K562 (cell line): ENCODE results near the gene NSUN2. TPM values are rescaled to one million over a fixed set of nuclear protein-coding genes. Genes with fewer than 3 reads are reported as not detected.
A peak's percentile ranks its signal among the peaks of the same experiment; 100 is the strongest.

ENCODE experiments used
- ATAC-seq: fragments of 200-7000 bp; cut with Tn5 transposase; 3 replicates; pipeline ENCODE4 v1.9.1; 2020; ENCODE audit warnings: moderate library complexity
- BruUV-seq: library from RNA; stranded (reverse); fragments of 400-500 nt; replicated peaks from 2 replicates; lab custom pipeline; 2021; lab: Mats Ljungman, UMichigan
- CTCF ChIA-PET: fragments of 300-600 bp; formaldehyde crosslinking; extraction: SDS; loops from one replicate; lab custom pipeline; 2021; ENCODE audit warnings: low intra/inter-chr PET ratio; lab: Yijun Ruan, JAX
- POLR2A ChIA-PET: fragments of 300-600, 350-650 bp; sonication (Branson Sonifier 250); formaldehyde crosslinking; extraction: SDS; loops from one replicate; lab custom pipeline; 2021; ENCODE audit warnings: antibody characterized with exemption, inconsistent platforms; lab: Yijun Ruan, JAX
- DNase-seq, 4 experiments: peaks; one replicate each; pipeline versions ENCODE4 v3.0.0 to v3.0.0-alpha.2; 2011 to 2018; ENCODE audit warnings: low spot score in 3 of 4, mixed read lengths in 3 of 4; ENCODE audit errors: extremely low read depth in 1 of 4
- FAIRE-seq: peaks from 2 replicates; lab custom pipeline; 2011; peaks lifted over from hg19 to GRCh38; lab: Jason Lieb, UNC
- H2AFZ ChIP-seq: 2 replicates; pipeline ENCODE4 v1.6.0; 2011; ENCODE audit warnings: low read depth, low read length, control low read depth, inconsistent platforms
- H3K27ac ChIP-seq: fragments of 200-600 bp; 3 replicates; pipeline ENCODE4 v1.8.0; 2011; ENCODE audit warnings: low read depth, mild to moderate bottlenecking, control low read depth, inconsistent platforms, low read length, moderate library complexity, mixed read lengths; ENCODE audit errors: extremely low read depth
- H3K27me3 ChIP-seq, 2 experiments: fragments of 300-600 bp in 1 of 2; 2 replicates in 1 of 2; 3 replicates in 1 of 2; pipeline versions ENCODE4 v1.6.0 to v1.8.0; 2011; ENCODE audit warnings: inconsistent platforms in 2 of 2, low read length in 2 of 2, mild to moderate bottlenecking in 1 of 2, mixed read lengths in 1 of 2, moderate library complexity in 1 of 2; ENCODE audit not compliant: control insufficient read depth in 2 of 2, insufficient read depth in 2 of 2
- H3K36me3 ChIP-seq: fragments of 300-600 bp; 3 replicates; pipeline ENCODE4 v1.8.0; 2011; ENCODE audit warnings: mild to moderate bottlenecking, low read length, inconsistent platforms; ENCODE audit not compliant: control insufficient read depth, insufficient read depth
- H3K4me1 ChIP-seq, 2 experiments: fragments of 200-600 bp in 1 of 2; replicated peaks in 1 of 2; 2 replicates in 1 of 2; 3 replicates in 1 of 2; pipeline versions ENCODE4 v1.5.1 to v1.8.0; 2011; ENCODE audit warnings: inconsistent platforms in 2 of 2, low read length in 2 of 2, mild to moderate bottlenecking in 1 of 2, mixed read lengths in 1 of 2, moderate library complexity in 1 of 2; ENCODE audit not compliant: control insufficient read depth in 2 of 2, insufficient read depth in 2 of 2
- H3K4me2 ChIP-seq: 2 replicates; pipeline ENCODE4 v1.6.1; 2011; ENCODE audit warnings: low read length, control low read depth, inconsistent platforms, mixed read lengths; ENCODE audit not compliant: insufficient read depth
- H3K4me3 ChIP-seq: fragments of 200-600 bp; sonication (generic), shearing (Covaris generic); 2 replicates; pipeline ENCODE4 v1.5.1; 2016; ENCODE audit warnings: control low read depth, inconsistent platforms
- H3K79me2 ChIP-seq: fragments of 200-600 bp; 3 replicates; pipeline ENCODE4 v1.8.0; 2011; ENCODE audit warnings: low read length, inconsistent platforms; ENCODE audit not compliant: control insufficient read depth, insufficient read depth
- H3K9ac ChIP-seq, 2 experiments: 2 replicates each; pipeline versions ENCODE4 v1.6.0 to v1.6.1; 2011; ENCODE audit warnings: low read depth in 2 of 2, low read length in 2 of 2, control low read depth in 1 of 2, inconsistent platforms in 1 of 2, mild to moderate bottlenecking in 1 of 2, mixed read lengths in 1 of 2; ENCODE audit not compliant: insufficient read depth in 1 of 2
- H3K9me1 ChIP-seq: one replicate; pipeline ENCODE4 v1.6.0; 2011; ENCODE audit warnings: inconsistent platforms, mild to moderate bottlenecking, low read length, moderate library complexity; ENCODE audit not compliant: control insufficient read depth, insufficient read depth
- H3K9me3 ChIP-seq: replicated peaks from 2 replicates; pipeline ENCODE4 v1.5.1; 2011; ENCODE audit warnings: low read depth, low read length, inconsistent platforms; ENCODE audit not compliant: control insufficient read depth, insufficient read depth
- H4K20me1 ChIP-seq: replicated peaks from 2 replicates; pipeline ENCODE4 v1.6.1; 2011; ENCODE audit warnings: low read length, inconsistent platforms, mixed read lengths; ENCODE audit not compliant: control insufficient read depth, insufficient read depth
- C11orf30 ChIP-seq: fragments of 450-650 bp; IDR thresholded peaks from 2 replicates; pipeline ENCODE4 v1.6.1; 2016; ENCODE audit warnings: low read depth, mild to moderate bottlenecking
- CCAR2 ChIP-seq: fragments of 200-400 bp; formaldehyde crosslinking; IDR thresholded peaks from 2 replicates; pipeline ENCODE4 v1.6.1; 2017; ENCODE audit warnings: mild to moderate bottlenecking, low read depth, low read length
- GATAD2A ChIP-seq: fragments of 450-650 bp; IDR thresholded peaks from 2 replicates; pipeline ENCODE4 v1.6.1; 2017
- MCM3 ChIP-seq: fragments of 450-650 bp; IDR thresholded peaks from 2 replicates; pipeline ENCODE4 v1.6.1; 2016
- POLR2AphosphoS5 ChIP-seq: IDR thresholded peaks from 2 replicates; pipeline ENCODE4 v1.6.1; 2011; ENCODE audit warnings: mild to moderate bottlenecking, low read depth, low read length, moderate library complexity; ENCODE audit not compliant: control insufficient read depth, insufficient read depth
- POLR2G ChIP-seq: fragments of 200-400 bp; formaldehyde crosslinking; IDR thresholded peaks from 2 replicates; pipeline ENCODE4 v1.6.1; 2017; ENCODE audit warnings: low read depth, mild to moderate bottlenecking, antibody characterized with exemption, low read length, moderate library complexity
- SIX5 ChIP-seq, 2 experiments: IDR thresholded peaks; 2 replicates each; pipeline ENCODE4 v1.6.1; 2011; ENCODE audit warnings: low read length in 2 of 2, borderline replicate concordance in 1 of 2, low read depth in 1 of 2, mild to moderate bottlenecking in 1 of 2, moderate library complexity in 1 of 2; ENCODE audit not compliant: insufficient read depth in 1 of 2
- SUPT5H ChIP-seq: fragments of 450-650 bp; IDR thresholded peaks from 2 replicates; pipeline ENCODE4 v1.6.1; 2016
- TCFL5 ChIP-seq: fragments of 250-450 bp; sonication (Bioruptor Pico); conservative IDR thresholded peaks from 2 replicates; pipeline ENCODE4 v1.6.1; 2021; ENCODE audit warnings: mild to moderate bottlenecking, moderate library complexity, matching md5 sums
- ZFP1 ChIP-seq: fragments of 450-650 bp; formaldehyde crosslinking; IDR thresholded peaks from 2 replicates; pipeline ENCODE4 v1.4.0; 2020; ENCODE audit warnings: mild to moderate bottlenecking, mixed read lengths
- ZNF143 ChIP-seq: sonication (generic); formaldehyde crosslinking; IDR thresholded peaks from 2 replicates; pipeline ENCODE4 v1.9.0; 2022; ENCODE audit warnings: mild to moderate bottlenecking, missing genetic modification reagents
- WGBS: fragments of 100-300 bp; shearing (Covaris generic); methylation state at CpG from one replicate; pipeline ENCODE4 v1.1.6; 2016; ENCODE audit warnings: low coverage, mixed read lengths; ENCODE audit not compliant: insufficient coverage; ENCODE audit errors: missing lambda C conversion rate; 5-methylcytosine and 5-hydroxymethylcytosine counted together
- in situ Hi-C: fragments of 300-500 bp; cut with MboI; formaldehyde crosslinking; loops from 4 replicates; pipeline ENCODE4 v1.15.0; 2018; ENCODE audit warnings: inconsistent platforms, mixed read lengths
- intact Hi-C: fragments of 100-400 bp; cut with micrococcal nuclease; formaldehyde crosslinking; loops from 2 replicates; pipeline ENCODE4 v1.14.2; 2022
- polyA plus RNA-seq, 8 experiments: library from polyadenylated mRNA; depleted of rRNA in 4 of 8; stranded (reverse) in 5 of 8; unstranded in 3 of 8; fragments of >200 nt; fragmentation: Nextera tagmentation in 2 of 8; fragmentation: Illumina TruSeq in 1 of 8; extraction: Ambion mirVana in 2 of 8; extraction: Trizol in 1 of 8; gene quantifications; 2 replicates each; pipeline versions ENCODE4 v1.2.1 to v1.2.3, GENCODE V29; 2011 to 2014; ENCODE audit warnings: inconsistent platforms in 1 of 8, missing spikeins in 1 of 8
- total RNA-seq, 7 experiments: library from RNA; depleted of rRNA in 6 of 7; stranded (reverse); fragments of >200 nt in 6 of 7; fragmentation: Illumina TruSeq in 2 of 7; extraction: Trizol in 2 of 7; gene quantifications; 2 replicates each; pipeline versions ENCODE4 v1.2.1 to v1.2.3, GENCODE V29; 2011 to 2021; ENCODE audit warnings: low replicate concordance in 1 of 7
- TF ChIP-seq, protein P1 (sequence below): fragments of 250-450 bp; sonication (Bioruptor Pico); IDR thresholded peaks from 2 replicates; pipeline ENCODE4 v1.5.0; 2021; ENCODE audit warnings: mild to moderate bottlenecking, borderline replicate concordance
- TF ChIP-seq, protein P2 (sequence below): fragments of 450-650 bp; IDR thresholded peaks from 2 replicates; pipeline ENCODE4 v1.6.1; 2017; ENCODE audit warnings: antibody characterized with exemption, mild to moderate bottlenecking

NSUN2 gene
- total and polyA plus RNA-seq, 9 of the 15 experiments (the other 6 are each of a cell fraction or from before 2014, with no cell fraction given) = 9.2 to 167 (median 127) TPM

DNA sequence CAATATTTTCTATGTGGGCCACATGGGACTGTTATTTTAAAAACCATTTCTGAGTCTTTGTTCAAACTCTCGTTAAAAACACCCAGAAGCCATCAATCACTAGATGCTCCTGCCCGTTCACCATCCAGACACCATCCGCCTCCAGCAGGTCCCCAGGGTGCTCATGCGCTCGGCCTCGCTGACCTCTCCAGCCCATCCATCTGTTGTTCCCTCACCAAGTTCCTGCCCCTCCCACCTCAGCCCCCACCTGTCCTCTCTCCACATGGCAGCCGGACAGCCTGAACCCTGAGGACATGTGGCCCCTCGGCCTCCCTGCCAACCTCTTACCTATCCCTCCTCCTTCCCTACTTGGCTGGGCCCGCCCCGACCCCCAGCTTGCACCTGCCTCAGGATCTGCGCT is 31.6 kb downstream of the NSUN2 start (continued):
- TF ChIP-seq, protein P1, sequence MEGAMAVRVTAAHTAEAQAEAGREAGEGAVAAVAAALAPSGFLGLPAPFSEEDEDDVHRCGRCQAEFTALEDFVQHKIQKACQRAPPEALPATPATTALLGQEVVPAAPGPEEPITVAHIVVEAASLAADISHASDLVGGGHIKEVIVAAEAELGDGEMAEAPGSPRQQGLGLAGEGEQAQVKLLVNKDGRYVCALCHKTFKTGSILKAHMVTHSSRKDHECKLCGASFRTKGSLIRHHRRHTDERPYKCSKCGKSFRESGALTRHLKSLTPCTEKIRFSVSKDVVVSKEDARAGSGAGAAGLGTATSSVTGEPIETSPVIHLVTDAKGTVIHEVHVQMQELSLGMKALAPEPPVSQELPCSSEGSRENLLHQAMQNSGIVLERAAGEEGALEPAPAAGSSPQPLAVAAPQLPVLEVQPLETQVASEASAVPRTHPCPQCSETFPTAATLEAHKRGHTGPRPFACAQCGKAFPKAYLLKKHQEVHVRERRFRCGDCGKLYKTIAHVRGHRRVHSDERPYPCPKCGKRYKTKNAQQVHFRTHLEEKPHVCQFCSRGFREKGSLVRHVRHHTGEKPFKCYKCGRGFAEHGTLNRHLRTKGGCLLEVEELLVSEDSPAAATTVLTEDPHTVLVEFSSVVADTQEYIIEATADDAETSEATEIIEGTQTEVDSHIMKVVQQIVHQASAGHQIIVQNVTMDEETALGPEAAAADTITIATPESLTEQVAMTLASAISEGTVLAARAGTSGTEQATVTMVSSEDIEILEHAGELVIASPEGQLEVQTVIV (CRISPR knock-in tag) = no peak

- no peaks in the 10 kb centered on the region for H4K20me1 ChIP-seq
- H3K27ac ChIP-seq = no peak overlapping the region
- H3K4me3 ChIP-seq = no peak overlapping the region
- FAIRE-seq (no peak), ATAC-seq (no peak), DNase-seq (no peak)
- H3K4me2 ChIP-seq = no peak overlapping the region
- no peaks in the 10 kb centered on the region for H3K4me1 ChIP-seq
- intact Hi-C loops = no loop called here
- ChIA-PET CTCF (no interaction called here), POLR2A (interaction anchor here (1.5 kb wide), 1 partner anchor 9 kb away, joined by 6 read pairs; no protein-coding TSS in a partner anchor)
- H3K9me1 ChIP-seq = no peaks in the 10 kb centered on the region
- H3K27me3 ChIP-seq = no peaks in the 10 kb centered on the region
- in situ Hi-C loops = no loop called here
- H2AFZ ChIP-seq = no peak overlapping the region
- BruUV-seq = no TSS peak
- TF ChIP-seq SUPT5H (peak; percentile 16; the same call in 1 of the 2 replicates), ZNF143 (no peak), C11orf30 (no peak), POLR2G (peak; percentile 37; the same call in 1 of the 2 replicates), TCFL5 (no peak), CCAR2 (no peak), MCM3 (no peak), SIX5 (IDR thresholded peaks at IDR 0.05; ENCODE audit: borderline replicate concordance in 1 of 2, insufficient read depth in 1 of 2, low read depth in 1 of 2, low read length in 2 of 2) (no peak), POLR2AphosphoS5 (peak; percentile 7; the same call in 1 of the 2 replicates), GATAD2A (no peak), ZFP1 (no peak)
- TF ChIP-seq, protein P2, sequence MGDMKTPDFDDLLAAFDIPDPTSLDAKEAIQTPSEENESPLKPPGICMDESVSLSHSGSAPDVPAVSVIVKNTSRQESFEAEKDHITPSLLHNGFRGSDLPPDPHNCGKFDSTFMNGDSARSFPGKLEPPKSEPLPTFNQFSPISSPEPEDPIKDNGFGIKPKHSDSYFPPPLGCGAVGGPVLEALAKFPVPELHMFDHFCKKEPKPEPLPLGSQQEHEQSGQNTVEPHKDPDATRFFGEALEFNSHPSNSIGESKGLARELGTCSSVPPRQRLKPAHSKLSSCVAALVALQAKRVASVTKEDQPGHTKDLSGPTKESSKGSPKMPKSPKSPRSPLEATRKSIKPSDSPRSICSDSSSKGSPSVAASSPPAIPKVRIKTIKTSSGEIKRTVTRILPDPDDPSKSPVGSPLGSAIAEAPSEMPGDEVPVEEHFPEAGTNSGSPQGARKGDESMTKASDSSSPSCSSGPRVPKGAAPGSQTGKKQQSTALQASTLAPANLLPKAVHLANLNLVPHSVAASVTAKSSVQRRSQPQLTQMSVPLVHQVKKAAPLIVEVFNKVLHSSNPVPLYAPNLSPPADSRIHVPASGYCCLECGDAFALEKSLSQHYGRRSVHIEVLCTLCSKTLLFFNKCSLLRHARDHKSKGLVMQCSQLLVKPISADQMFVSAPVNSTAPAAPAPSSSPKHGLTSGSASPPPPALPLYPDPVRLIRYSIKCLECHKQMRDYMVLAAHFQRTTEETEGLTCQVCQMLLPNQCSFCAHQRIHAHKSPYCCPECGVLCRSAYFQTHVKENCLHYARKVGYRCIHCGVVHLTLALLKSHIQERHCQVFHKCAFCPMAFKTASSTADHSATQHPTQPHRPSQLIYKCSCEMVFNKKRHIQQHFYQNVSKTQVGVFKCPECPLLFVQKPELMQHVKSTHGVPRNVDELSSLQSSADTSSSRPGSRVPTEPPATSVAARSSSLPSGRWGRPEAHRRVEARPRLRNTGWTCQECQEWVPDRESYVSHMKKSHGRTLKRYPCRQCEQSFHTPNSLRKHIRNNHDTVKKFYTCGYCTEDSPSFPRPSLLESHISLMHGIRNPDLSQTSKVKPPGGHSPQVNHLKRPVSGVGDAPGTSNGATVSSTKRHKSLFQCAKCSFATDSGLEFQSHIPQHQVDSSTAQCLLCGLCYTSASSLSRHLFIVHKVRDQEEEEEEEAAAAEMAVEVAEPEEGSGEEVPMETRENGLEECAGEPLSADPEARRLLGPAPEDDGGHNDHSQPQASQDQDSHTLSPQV = no peak
- peak overlapping the region in 1 of 2 experiments; percentile 33; a peak in 1 of 4 replicates for H3K9ac ChIP-seq
- no peaks in the 10 kb centered on the region for H3K79me2 ChIP-seq
- 83% methylated on average over 8 of the region's 8 CpGs for WGBS
- H3K36me3 ChIP-seq = peaks cover 86% of the 10 kb centered on the region
- no peaks in the 10 kb centered on the region for H3K9me3 ChIP-seq
These were observed 33.1 kb downstream of the NSUN2 start for GRCh38 chr5:6599739-6600138.
